B cell (primary cell): ENCODE data around the gene SCN1B.

Source experiments
- CTCF ChIP-seq: fragments of 200-600 bp; IDR thresholded peaks from one replicate; pipeline ENCODE4 v1.8.0; 2022; ENCODE audit warnings: antibody characterized with exemption, mild to moderate bottlenecking
- EZH2 ChIP-seq: IDR thresholded peaks from 2 replicates; pipeline ENCODE4 v1.6.1; 2012; ENCODE audit warnings: borderline replicate concordance, low read depth, mild to moderate bottlenecking, moderate library complexity, low read length; ENCODE audit not compliant: insufficient read depth, poor library complexity, severe bottlenecking

GRCh38 chr19:34997071-34997617 lies 33.1 kb upstream of the SCN1B start:
- TF ChIP-seq CTCF = no peak
- no peak for TF ChIP-seq EZH2
